Kasumi-1 (cell line): Measurements from ENCODE around the gene ZFX.
"Not testable (repeated sequence)": the region's sequence is repeated elsewhere in the genome, so short reads cannot be mapped to it uniquely, and the experiment has no call there.

ENCODE experiments used
- DNase-seq, 2 experiments: peaks; one replicate each; lab custom pipeline; 2025; lab: John Stamatoyannopoulos, UW

Gene ZFX

DNA sequence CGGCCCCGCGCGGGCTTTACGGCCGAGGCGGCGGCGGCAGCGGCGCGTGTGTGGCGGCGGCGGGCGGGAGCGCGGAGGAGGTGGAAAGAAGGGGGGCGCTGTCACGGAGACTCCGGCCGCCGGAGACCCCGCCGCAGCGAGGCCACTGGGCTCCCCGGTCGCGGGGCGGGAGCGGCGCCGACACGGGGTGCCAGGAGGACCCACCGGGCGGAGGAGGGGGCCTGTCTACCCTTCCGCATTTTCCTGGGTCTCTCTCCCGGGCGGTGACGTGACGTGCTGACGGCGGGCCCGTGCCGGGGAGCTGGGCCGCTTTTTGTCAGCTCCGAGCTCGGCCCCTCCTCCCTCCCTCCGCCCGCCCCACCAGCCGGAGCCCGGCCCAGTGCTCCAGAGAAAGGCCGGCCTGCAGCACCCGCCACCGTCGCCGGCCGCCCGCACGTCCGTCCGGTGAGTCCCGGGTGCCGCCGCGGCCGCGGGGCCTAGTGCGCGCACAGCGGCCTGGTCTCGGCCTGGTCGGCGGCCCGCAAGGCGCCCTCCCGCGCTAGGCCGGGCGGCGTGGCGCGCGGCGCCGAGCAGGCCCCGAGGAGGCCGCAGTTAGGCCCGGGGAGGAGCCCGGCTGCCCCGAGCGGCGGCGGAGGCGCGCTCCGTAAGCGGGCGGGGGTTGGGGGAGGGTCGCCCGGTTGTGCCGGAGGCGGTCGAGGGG, at the start of gene ZFX:
TSS of gene ZFX (plus strand) at position 379 of the 700 bp plus-strand sequence. CDS start 23,014 bp downstream, outside the sequence.
- peak in 1 of 2 experiments; percentile 17 for DNase-seq

DNA sequence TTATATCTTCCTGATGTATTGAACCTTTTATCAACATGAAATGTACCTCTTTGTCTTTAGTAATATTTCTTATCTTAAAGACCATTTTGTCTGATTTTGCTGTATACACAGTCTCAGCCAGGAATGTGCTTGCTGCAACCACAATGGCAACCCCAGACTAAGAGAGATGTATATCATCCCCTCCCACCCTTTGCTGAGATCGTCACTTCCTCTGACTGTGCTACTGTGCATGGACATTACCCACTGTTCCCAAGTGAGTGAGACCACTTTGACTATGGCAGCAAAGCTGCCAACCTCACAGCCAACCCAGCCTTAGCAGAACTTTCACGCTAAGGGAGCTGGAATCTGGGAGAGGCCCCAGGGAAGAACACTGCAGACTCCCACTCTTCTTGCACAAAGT, 48.8 kb upstream of the ZFX start:
- no peak for DNase-seq

DNA sequence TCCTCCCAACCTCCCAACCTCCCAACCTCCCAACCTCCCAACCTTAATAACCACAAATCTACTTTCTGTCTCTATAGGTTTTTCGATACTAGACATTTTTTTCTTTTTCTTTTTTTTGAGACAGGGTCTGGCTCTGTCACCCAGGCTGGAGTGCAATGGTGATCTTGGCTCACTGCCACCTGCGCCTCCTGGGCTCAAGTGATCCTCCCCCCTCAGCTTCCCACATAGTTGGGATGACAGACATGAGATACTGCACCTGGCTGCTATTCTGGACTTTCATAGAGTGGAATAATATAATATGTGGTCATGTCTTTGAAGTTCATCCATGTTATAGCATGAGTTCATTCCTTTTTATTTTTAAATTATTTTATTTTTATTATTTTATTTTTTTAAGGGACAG, 39.5 kb upstream of the ZFX start:
- DNase-seq = no peak

DNA sequence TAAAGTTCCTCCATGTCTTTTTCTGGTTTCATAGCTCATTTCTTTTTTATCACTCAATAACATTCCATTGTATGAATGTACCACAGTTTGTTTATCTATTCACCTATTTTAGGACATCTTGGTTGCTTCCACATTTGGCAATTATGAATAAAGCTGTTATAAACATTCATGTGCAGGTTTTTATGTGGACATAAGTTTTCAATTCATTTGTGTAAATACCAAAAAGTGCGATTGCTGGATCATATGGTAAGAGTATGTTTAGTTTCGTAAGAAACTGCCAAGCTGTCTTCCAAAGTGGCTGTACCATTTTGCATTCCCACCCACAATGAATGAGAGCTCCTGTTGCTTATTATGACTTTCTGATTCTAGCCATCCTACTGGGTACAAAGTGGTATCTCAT, 36.3 kb upstream of the ZFX start:
- no peak for DNase-seq

DNA sequence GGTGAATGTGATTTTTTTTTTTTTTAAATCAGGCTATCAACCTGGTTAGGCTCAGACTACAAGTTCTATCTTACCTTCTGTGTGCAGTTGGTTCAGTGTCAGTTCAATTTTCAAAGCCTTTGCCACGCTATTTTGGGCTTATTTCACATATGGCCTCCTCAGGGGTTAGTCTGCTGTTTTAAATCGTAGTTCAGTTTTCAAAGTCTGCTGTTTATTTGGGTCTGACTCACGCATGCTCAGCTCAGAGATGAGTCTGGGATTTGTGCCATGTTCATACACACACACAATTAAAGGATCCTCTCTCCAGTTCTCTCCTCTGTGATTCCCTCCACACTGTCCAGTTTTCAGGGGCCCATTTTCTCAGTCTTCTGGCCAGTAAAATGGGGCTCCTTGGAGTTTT, 32.3 kb upstream of the ZFX start:
- no peak for DNase-seq

DNA sequence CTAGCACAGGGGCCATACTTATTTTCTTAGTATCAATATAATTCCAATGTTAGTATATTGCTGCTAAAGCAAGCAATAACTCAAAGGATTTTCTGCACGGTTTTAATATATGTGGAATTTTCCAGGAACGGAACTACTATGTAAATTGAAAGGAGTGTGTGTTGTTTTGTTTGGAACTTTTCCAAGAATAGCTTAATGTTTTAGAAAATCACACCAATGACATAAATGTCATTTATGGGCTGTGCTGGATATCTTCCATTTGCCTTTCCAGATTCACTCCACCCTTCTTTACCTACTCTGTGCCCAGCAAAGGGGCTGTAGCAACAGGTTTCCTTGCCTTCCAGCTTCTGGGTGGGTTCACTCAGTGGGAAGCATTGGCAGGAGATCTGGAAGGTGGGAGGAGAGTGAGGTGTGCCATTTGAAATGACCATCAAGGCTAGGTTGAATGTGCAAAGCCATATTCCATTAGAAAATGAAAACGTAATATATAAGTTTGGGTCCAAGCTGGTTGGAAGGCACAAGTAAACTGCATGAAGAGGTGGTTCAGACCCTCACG, 25.2 kb upstream of the ZFX start:
- no peak for DNase-seq

DNA sequence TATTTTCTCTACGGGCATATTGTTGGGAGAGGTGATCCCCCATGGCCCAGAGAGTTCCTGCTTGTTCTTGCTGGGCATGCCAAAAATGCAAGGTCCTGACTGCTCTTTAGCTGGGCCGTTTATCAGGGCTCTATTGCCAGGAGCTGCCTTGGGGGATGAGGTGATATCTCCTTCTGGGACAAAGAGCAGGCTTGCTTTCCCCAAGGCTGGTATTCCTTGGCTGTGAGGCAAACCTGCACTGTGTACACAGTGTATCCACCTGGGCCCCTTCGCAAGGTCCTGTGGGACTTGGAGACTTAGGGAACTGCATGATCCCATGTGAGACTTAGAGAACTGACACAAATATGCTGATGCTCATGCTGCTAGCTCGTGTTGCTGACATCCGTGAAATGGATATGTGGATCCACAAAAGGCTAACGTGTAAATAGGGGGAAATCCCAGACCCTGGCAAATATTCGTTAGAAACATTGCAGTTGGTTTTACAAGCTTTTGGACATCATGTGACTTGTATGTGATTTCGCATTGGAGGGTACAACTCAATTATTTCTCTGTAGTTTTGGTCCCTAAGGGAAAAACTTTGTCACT, 24.4 kb upstream of the ZFX start:
- no peak for DNase-seq

DNA sequence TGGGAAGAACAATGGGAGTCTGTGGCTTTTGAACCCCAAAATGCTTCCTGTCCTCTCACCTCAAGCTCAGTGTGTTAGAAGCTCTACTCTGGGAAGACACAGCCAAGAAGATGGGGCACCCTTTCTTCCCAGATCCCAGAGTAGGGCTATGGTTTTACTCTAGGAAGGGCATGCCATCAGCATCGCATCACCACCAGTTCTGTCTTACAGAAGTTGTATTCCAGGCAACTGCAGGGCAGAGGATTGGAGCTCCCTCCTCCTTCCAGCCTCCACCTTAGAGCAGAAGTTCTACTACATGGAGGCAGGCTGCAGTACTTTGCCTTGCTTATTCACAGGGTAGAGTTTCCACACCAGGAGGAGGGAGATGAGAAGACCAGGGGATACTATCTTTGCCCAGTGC, 18.1 kb upstream of the ZFX start:
- DNase-seq = no peak

DNA sequence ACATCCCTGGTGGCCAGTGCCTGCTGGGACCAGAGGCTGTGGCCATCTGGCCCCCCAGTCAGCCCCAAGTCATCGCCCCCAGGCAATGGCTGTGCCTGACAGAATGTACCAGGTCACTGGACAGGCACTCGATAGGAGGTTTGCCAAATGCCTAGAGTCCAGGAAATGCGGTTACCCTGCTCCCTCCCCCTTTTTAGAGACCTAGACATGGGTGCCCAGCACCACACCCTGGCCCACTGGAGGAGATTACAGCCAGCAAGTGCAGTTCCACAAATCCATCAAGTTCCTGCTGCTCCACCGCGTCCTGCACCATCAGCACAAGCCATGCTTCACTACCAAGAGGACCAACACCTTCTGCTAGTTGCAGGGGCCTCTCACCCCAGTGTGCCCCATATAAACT, 16.2 kb upstream of the ZFX start:
- DNase-seq = no peak

DNA sequence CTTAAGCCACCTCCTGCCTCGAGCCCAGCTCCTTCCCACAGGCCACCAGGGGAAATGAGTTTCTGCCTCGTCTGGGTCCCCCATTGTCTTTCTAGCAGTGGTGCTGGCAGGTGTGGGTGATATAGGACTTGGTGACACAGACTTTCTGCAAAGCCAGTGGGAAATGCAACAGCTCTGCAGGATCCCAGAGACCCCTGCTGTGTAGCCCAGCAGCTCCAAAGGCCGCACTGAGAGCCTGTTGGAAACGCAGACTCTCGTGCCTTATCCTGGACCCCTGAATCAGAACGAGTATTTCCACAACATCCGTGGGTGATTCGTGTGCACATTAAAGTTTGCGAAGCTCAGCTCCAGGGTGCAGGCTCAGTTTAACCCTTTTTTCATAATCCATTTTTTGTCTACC, 13.8 kb upstream of the ZFX start:
- DNase-seq = not testable (repeated sequence)

DNA sequence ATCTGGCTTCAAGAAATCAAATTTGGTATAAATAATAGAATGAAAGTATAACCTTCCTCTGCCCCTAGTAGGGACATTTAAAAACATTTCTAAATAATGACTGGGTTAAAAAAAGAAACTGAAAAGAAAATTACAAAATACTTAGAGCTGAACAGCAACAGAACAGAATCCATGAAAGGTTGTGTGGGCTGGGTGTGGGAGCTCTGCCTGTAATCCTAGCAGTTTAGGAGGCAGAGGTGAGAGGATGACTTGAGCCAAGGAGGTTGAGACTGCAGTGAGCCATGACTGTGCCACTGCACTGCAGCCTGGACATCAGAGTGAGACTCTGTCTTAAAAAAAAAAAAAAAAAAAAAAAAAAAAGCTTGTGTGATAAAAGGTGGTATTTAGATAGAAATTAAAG, 12.3 kb upstream of the ZFX start:
- no peak for DNase-seq

DNA sequence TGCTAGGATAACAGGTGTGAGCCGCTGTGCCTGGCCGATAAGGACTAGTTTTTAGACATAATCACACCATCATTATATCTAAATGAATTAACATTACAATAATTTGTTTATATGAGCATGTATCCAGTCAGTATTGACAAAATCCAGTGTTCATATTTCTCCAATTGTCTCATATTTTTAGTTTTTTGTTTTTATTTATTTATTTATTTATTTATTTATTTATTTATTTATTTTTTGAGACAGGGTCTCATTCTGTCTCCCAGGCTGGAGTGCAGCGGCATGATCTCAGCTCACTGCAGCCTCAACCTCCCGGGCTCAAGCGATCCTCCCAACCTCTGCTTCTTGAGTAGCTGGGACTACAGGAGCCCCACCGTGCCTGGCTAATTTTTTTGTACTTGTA, 5.5 kb upstream of the ZFX start:
- not testable (repeated sequence) for DNase-seq

DNA sequence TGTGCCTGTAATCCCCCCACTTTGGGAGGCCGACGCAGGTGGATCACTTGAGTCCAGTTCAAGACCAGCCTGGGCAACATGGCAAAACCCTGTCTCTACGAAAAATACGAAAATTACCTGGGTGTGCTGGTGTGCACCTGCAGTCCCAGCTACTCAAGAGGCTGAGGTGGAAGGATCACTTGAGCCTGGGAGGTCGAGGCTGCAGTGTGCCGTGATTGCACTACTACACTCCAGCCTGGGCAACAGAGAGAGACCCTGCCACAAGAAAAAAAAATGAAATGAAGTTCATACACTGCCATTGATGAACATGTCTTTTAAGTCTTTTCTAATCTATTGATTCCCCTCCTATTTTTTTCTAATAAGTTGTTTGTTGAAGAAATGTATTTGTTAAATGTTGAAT, 5.0 kb upstream of the ZFX start:
- DNase-seq = no peak

DNA sequence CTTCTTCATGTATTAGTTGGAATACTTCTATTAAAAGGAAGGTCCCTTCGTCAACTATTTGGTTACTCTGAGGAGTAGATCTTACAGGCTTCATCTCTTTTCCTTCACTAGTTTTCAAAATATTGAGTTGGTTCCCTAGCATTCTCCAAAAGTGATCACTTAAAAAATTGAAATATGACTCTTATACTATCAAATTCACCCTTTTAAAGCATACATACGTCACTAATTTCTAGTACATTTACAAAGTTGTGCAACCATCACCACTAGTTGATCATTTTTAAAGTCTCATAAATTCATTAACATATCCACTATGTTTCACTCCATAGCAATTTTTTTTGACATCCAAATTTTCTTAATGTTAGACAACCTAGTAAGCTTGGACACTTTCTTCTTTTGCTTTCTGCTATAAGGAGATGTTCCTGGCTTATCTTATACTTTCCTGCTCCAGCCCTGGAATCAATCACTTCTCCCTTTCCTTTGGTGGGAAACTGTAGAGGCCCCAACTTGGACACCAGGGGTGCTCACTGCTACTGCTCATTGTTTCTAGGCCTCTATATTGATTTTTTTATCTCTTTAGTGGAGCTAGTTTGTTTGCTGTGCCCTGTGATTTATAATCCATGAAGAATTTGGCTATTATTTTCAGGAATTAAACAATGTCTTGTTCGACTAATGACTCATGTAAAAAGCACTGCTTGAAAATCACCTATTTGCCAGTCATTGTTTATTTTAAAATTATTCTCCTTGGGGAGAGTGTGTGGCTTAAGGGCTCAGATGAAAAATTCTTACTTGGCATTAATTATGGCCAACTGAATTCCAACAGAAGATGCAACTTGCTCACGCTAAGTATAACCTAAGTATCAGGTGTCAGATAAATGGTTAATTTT, 4.0 kb upstream of the ZFX start:
- DNase-seq = no peak

DNA sequence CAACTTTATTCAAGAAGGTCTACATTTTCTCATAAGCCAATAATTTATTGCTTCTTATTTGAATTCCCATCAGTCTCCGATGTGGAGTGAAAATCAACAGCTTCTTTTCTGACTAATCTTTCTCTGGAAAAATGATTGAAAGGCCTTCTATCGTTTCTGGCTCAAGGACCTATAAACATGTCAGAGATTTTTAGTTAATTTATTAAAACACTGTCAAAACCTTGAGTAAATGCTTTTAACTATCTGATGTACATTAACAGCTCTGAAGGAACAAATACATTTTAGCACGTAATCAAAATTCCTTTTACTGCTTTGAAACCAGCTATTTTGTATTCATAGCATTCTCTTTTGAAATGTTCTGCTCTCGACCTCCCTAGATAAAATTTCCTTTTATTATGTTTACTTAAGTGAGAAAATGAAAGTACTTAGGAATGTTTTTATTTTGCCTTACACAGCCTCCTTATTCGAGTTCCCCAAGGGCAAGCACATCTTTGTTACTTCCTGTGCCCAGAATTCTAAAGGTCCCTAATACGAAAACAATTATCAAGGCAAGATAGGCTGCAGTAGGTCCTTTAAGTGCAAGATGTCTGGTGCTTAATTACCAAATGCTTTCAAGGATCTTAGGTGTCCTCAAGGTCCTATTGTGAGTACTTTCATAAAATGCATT, 3.1 kb upstream of the ZFX start:
- DNase-seq = no peak

DNA sequence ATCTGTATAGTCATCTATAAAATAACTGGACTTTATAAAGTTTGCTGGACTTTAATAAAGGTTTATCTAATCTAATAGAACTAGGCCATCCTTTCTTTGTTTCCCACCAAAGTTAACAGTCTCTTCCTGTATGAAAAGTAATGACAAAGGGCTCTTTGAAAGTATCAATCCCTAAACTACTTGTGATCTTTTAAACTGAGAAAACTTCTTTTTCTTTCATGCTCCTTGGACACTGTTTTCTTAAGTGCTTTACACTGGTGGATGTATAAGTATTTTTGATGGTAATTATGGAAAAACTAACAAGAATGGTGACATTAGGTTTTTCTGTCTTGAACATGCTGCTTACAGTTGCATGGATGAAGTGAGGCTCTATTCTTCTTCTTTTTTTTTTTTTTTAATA, 2.4 kb upstream of the ZFX start:
- no peak for DNase-seq

DNA sequence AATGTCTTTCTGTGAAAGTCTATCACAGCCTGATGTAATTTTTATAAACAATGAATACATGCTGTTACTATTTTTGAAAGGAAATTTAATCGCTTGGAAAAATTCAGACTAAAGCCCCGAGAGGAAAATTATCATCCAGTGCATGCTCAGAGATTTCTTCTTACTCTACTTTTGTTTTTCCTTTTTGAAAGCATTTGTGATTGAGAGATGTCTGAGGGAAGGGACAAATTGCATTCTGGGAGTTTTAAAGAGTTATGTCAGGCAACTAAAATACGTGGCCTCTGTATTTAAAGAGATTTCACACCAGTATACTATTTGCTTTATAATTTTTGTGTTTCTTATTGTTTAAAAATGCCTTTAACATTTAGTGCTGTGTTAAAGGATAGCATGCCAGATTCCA, 1.4 kb upstream of the ZFX start:
- DNase-seq = no peak

DNA sequence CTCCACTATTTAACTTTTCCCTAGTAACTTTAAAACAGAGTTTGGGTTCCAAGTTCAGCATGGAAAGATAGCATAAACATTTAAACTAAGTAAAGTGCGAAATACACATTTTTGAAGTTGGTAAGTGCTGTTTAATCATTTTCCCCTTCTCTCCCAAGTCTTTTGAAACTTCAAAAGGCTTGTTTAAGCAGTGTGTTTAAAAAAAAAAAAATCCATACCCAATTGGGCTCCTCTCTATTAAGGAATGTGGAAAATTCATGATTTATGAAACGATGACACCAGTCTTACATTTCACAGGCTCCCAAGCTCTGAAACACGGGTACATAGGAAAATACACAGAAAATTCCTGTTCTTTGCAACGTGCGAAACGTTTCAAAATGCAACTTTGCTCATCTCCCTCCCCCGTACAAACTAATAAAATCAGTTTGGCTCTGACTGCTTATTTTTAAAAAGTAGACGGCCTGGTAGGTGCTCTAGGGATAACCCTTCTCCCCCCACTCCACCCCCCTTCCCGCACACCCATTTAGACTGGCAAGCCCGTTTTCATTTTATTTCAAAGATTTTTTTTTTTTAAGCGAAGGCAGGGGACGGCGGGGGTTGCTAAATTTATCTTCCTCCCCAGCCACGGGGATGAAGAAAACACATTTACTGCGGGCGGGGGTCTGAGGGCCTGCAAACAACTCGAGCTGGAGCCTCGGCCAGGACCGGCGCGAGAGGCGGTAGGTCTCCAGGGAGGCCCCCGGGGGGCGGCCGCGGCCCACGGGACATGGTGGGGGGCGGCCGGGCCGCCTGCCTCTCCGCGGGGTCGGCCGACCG, 786 bp upstream of the ZFX start:
- no peak for DNase-seq

DNA sequence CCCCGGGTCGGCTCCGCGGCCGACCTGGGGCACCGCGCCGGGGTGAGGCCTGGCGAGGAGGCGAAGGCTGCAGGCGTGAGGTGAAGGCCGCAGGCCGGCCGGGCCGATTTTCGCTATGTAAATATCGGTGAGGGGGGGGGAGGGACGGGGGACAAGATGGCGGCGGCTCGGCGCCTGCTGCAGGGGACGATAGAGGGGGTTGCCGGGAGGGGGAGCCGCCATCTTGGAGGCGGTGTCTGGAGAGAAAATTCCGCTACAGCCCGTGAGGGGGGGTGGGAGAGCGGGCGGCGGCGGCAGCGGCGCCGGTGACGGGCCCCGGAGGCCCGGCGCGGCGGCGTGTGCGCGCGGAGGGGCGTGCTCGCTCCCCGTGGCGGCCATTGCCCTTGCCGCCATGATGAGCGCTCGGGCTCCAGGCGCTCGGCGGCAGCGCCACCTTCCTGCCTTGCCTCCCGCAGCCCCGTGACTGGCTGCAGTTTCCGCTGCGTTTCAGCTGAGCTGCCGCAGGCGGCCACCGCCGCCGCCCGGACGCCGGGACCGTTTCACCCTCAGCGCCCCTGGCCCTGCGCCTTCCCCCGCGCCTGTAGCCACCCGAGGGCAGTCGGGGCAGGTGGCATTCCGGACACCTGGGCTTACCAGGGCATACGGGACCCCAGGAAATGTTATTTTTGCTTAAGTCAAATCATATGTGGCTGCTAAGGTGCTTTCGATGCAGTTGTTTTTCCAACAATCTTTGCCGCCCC, 692 bp downstream of the ZFX start:
- DNase-seq = peak; percentile 59 to 70

DNA sequence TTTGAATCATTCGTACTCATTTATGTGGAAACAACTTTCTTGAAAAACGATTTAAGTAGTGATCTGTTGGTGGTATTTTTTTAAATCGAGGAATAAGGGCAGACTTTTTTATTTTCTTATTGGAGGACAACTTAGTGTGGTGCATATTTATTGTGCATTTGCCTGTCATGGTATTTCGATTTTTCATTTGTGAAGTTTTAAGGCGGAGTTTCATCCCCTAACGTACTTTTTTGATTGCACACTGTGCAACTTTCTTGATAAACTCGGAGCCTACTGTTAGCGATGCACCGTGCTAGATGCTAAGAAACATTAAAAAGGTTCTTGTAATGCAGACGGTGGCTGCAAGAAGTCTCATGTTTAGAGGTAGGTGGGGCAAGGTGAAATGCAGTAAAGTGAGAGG, 1.4 kb downstream of the ZFX start:
- no peak for DNase-seq

DNA sequence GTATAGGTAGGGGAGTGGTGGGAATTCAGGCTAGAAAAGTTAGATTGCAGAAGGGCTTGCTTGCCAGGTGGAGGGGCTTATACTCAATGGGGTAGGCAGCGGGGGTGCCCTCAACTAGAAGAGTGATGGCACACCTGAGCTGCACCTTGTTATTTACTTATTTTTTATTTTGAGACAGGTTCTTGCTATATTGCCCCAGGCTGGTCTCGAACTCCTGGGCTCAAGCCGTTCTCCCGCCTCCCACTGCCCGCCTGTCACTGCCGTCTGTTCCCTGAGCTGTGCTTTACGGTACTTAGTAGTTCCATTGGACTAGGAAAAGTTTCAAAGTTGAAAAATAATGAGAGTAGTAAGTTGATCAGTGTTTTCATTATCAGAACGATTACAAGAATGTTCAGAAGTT, 2.0 kb downstream of the ZFX start:
- DNase-seq = no peak
